ENCODE results near the gene DCAF7.

The DCAF7 gene

DNA sequence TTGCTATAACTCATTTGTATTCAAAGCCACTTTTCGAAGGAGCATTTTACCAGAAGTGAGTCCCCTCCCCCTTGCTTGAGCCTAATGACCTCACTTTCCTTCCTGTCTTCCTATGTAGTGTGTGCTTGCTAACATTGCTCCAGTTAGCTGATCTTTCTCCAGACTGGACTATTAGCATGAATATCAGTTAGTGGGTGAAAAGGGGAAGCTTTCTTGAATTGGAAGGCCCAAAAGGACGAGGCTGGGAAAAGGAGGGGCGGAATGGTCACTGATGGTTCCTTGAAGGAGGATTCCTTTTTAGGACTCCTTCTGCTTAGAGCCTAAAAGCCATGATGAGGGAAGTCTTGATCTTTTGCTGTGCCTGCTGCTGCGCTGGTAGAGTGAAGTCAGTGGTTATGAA, 83.9 kb downstream of the DCAF7 start:
- no peak for DNase-seq

DNA sequence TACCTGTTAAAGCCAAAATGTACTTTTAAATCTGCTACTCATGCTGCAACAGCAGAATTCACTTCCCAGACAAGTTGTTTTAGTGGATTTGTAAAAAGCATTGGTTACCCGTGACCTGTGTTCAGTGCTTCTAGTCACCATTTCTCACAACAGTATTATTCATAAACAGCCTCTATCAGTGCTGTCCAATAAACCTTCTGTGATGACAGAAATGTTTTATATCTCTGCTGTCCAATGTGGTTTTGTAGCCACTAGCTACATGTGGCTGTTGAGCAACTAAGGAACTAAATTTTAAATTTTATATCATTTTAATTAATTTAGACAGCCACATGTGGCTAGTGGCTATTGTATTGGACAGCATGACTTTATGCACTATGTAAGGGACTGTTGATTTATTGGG, 84.5 kb downstream of the DCAF7 start:
- DNase-seq = no peak

DNA sequence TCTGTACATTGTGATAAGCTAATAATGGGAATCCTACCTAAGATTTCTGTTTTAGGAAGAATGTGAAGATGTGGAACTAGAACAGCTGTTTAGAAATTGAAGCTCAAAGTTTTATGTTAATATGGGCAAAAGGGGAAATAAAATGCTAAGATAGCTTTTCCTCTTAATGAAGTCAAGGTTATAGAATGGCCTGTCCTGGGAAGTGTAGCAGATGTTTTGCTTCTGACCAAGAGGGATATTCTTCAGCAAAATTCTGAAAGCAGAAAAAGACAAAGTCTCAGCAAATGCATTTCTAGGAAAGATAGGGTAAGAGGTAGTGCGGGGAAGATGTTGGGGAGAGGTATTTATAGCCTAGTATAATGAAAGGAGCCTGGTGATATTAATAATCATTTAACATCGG, 85.0 kb downstream of the DCAF7 start:
- no peak for DNase-seq

DNA sequence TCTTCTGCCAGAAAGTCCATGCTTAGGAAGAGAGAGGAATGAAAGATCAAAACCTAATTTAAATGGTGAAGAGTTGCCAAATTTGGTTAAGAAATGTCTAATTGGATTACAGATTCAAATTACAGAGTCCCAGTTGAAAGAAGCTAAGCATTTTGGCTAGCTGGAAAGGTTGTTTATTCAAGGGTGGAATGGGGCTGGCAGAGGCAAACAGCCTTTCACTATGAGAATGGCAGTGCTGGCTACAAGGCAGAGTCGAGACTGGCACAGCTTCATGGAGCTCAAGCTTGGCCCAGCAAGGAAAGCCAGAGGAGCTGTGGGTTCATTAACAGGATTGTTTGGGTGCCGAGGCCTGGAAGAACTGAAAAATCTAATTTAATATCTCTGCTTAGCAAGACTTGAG, 85.5 kb downstream of the DCAF7 start:
- DNase-seq = no peak

DNA sequence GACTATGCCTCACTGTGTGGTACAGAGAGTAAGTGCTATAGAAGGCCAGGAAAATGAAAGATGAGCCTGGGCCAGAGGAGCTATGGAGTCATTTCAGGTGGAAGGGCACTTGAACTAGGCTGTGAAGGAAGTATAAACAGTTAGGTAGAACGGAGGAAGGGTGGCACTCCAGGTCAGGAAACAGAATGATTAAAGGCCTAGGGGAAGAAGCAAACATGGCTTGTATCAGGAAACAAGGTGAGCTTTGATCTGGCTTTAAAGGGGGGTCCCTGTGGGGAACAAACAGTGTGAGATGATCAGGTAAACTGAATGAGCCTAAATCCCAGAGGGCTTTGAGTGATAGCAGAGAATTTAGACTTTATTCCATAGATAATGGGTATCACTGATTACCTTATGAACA, 88.8 kb downstream of the DCAF7 start:
- DNase-seq = no peak

- no peak for DNase-seq
Measured at GRCh38 chr17:63640038-63640437, 89.8 kb downstream of the DCAF7 start.

- no peak for DNase-seq
Measured at GRCh38 chr17:63641692-63642448, 91.6 kb downstream of the DCAF7 start.

Measured in activated T-cell treated with anti-CD3 and anti-CD28 coated beads for 4 hours (primary cell).